Endometrial microvascular endothelial cells (primary cell): ENCODE results near the gene CMTM7. TPM values are rescaled to one million over a fixed set of nuclear protein-coding genes. Genes with fewer than 3 reads are reported as not detected.

ENCODE experiments used
- in situ Hi-C: cut with HindIII; loops from 2 replicates; pipeline ENCODE4 v1.10.0; 2017; ENCODE audit warnings: low sequenced_read_pairs, low pct_unique_long_range_greater_than_20kb; ENCODE audit errors: inconsistent ontology term
- total RNA-seq: library from RNA; depleted of rRNA; stranded (reverse); fragments of >200 nt; gene quantifications from one replicate; pipeline ENCODE4 v1.2.3, GENCODE V29; 2015; ENCODE audit errors: inconsistent ontology term

The CMTM7 gene
- total RNA-seq, 1 donor from 2014 or later = 40.7 TPM

DNA sequence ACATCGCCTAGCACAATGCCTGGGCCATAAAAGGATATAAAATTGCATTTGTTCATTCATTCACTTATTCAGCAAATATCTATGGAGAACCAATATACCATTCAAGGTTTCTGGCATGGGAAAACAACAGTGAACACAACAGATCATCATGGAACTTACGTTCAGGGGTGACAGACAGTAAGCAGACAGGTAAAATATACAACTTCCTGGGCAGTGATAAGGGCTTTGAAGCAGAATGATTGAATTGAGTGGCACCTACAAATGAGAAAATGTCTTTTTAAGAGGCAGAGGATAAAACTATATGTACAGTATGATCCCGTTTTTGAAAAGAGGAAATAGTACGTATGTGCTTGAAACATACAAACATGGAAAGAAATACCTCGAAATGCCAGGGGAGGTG lies 39.2 kb downstream of the CMTM7 start:
- in situ Hi-C loops = loop anchor here (25.0 kb wide), 1 partner anchor 244 kb away; no protein-coding TSS in a partner anchor

DNA sequence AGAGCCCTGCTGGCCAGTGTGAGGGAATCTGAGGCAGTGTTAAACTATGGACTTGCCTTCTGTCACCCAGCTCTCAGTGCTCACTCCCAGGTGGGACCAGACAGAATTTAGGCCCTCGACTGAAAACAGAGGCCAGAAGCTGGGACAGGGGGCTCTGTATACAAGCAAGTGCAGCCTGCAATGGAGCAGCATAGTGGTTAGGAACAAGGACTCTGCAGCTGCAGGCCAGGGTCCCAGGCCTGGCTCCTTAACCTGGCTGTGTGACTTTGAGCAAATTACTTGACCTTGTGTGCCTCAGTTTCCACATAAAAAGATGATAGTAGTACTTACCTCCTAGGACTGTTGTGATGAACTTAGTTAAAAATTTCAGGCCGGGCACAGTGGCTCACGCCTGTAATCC lies 39.8 kb downstream of the CMTM7 start:
- in situ Hi-C loops = loop anchor here (25.0 kb wide), 1 partner anchor 244 kb away; no protein-coding TSS in a partner anchor

DNA sequence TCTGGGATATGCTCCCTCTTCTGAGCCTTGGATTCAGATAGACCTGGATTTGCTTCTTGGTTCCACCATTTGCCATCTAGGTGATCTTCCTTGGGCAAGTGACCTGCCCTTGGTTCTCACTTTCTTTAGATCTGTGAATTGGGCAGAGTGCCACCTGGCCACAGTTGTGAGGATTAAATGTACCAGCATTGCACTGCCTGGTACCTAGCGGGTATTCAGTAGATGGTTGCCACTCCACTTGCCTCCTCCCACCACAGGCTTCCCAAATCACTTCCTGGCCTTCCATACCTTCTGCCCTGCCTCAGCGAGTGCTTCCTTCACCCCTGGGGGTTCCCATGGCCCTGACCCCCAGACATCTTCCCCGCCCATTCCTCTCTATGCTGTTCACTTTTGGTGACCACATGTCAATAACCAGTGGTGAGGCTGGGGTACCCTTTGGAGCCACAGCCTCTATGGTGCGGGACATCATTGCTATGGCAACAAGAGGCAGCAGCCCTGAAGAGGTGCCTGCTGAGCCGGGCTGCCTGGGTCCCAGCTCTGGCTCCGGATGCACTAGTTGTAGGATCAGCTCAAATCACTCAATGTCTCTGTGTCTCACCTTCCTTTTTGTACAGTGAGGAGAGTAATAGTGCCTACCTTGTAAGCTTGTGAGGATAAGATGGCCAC lies 40.5 kb downstream of the CMTM7 start:
- in situ Hi-C loops = loop anchor here (25.0 kb wide), 1 partner anchor 245 kb away; no protein-coding TSS in a partner anchor

DNA sequence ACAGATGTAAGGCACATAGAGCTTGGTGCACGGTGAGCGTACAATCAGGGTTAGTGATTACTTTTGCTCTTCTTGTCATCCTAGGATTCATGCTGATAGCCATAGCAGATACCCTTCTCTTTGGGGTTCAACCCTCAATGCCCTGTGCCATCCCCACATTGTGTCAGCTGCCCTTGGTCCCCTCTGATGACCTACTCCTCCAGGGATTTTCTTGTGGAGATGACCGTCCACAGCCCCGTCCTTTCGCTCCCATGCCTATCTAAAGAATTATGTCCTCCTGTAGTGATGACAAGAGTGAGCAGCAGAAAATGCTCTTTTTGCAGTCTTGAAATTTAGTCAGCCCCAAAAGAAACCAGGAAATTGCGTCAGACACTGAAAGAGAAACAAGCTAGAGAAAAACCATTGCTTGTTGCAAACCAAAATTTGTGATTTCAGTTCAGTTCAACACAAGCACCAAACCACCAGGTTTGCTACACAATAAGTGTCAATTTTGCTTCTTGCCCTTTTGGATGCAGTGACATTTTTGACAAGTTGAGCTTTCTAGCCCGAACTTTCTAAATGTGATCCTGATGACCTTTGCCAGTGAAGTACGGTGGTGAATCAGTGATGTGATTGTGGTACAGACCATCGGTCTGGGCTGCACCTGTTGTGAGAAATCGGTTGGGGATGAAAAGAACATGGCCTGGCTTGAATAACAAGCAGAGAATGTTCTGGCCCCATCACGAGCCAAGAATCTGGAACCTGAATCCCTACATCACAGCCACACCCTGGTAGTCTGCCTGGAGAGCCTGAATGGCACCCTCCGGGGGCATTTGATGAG lies 41.3 kb downstream of the CMTM7 start:
- in situ Hi-C loops = loop anchor here (25.0 kb wide), 1 partner anchor 246 kb away; no protein-coding TSS in a partner anchor

DNA sequence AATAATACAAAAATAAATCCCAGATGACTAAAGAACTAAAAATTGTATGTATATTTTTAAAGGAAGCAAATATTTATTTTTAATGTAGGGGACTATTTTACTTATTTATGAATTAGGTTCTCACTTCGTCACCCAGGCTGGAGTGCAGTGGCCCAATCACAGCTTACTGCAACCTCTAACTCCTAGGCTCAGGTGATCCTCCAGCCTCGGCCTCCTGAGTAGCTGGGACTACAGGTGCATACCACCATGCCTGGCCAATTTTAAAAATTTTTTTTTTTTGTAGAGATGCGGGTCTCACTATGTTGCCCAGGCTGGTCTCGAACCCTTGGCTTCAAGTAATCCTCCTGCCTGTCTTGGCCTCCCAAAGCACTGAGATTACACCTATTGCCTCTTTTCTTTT lies 42.6 kb downstream of the CMTM7 start:
- in situ Hi-C loops = loop anchor here (25.0 kb wide), 1 partner anchor 247 kb away; no protein-coding TSS in a partner anchor

DNA sequence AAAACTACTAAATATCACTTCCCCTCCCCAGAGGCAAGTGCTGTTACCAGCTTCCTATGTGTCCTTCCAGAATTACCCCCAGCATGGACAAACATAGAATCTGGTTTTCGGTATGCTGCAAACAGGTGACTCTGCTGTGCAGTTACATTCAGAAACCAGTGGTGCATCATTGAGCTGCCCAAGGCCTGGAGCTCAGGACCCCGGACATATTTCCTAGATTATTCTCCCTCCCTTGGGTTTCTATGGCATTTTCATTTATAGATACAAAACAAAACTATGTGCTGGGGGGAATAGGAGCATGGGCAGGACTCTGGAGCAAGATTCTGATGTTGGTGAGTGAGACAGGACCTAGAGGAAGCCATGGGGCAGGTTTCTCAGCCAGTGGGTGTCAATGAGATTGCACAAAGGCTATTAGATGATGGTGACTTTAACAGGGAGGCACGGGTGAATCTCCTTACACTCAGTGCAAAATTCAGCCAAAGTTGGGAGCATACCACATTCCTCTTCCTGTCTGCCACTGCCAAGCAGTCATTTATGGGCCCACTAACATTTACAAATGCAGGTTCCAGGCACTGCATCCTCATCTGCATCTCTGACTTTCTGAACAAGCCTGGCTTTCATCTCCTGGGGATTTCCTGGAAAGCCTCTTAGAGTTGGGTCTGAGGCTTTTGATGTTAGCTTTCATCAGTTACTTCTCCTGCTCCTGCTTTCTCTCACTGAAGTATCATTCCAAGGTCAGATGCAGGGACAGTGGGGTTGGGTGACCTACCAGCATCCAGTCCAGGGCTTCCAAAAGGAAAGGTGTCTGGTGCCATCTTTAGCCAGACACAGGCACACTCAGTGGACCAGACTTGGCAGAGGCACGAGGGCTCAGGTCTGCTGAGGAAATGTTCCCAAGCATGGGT lies 44.5 kb downstream of the CMTM7 start:
- in situ Hi-C loops = loop anchor here (25.0 kb wide), 1 partner anchor 249 kb away; no protein-coding TSS in a partner anchor

DNA sequence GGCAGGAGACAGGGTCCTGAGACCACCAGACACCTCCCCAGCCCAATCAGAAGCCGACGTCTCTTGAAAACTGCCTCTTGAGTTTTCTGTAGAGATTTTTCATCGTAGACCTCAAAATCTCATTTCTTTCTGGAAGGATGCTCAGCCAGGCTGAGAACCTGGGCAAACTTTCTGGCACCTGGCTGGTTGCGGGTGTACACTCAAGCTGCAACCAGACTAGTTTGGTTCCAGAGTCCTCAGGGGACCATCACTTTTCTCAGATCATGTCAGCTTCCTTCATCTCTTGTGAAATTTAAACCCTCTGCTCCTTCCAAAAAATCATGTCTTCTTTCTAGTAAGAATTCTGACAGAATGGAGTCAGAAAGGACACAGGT lies 45.1 kb downstream of the CMTM7 start:
- in situ Hi-C loops = loop anchor here (25.0 kb wide), 1 partner anchor 250 kb away; no protein-coding TSS in a partner anchor

DNA sequence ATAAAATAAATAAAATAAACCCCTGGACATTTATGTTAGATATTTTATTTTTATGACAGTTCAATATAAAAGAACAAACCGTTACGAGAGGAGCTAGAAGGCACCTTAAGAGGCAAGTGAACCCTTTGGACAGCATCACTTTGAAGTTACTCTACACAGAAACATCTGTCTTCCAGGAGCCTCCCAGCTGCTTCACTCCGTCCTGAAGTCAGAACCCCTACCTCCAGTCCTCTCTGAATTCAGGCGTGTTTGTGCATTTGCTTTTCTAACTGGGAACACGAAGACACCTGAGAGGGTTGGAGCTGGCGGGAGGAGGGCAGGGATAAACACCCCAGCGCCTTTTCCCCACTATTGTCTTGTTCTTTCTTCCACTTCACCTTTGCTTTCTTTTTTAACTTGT lies 46.2 kb downstream of the CMTM7 start:
- in situ Hi-C loops = loop anchor here (25.0 kb wide), 1 partner anchor 251 kb away; no protein-coding TSS in a partner anchor

DNA sequence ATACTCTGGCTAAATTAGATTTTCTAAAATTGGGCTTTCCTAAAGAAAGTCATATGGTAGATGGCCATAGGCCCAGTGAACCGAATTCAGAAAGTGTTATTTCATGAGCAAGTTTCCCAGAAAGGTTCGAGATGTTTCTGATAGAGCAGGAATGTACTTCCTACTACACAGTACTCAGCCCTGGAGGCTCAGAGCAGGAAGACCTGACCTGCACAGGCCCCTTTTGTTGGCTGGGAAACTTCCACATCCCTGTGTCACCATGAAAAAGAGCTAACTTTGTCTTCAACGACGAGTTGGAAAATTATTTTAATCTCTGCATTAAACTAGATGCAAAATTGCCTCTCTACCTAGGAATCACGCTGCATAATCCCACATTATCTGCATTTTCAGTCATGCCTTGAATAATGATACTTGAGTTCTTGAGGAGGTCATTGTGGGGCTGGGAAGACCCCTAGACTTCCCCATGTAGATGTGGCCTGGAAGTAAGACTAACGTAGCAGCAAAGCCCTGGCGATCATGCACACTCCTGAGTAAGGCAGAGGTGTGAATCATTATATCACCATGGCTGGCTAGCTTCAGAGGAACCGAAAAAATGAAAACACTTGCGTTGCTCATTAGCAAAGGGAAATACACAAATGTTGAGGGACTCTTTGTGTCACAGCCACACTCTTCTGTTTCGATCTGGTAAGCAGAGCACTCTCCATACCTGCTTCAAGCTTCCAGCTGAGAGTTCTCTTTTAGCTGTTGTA lies 47.1 kb downstream of the CMTM7 start:
- in situ Hi-C loops = loop anchor here (25.0 kb wide), 1 partner anchor 251 kb away; no protein-coding TSS in a partner anchor

DNA sequence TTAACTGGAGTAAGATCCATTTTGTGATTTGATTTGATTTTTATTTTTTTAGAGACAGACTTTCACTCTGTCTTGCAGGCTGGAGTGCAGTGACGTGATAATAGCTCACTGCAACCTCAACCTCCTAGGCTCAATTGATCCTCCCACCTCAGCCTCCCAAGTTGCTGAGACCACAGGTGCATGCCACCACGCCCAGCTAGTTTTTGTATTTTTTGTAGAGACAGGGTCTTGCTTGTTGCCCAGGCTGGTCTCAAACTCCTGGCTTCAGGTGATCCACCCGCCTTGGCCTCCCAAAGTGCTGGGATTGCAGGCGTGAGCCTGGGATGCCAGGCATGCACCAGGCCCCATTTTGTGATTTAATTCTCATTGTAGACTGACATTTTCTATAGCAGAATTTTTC lies 47.8 kb downstream of the CMTM7 start:
- in situ Hi-C loops = loop anchor here (25.0 kb wide), 1 partner anchor 252 kb away; no protein-coding TSS in a partner anchor

DNA sequence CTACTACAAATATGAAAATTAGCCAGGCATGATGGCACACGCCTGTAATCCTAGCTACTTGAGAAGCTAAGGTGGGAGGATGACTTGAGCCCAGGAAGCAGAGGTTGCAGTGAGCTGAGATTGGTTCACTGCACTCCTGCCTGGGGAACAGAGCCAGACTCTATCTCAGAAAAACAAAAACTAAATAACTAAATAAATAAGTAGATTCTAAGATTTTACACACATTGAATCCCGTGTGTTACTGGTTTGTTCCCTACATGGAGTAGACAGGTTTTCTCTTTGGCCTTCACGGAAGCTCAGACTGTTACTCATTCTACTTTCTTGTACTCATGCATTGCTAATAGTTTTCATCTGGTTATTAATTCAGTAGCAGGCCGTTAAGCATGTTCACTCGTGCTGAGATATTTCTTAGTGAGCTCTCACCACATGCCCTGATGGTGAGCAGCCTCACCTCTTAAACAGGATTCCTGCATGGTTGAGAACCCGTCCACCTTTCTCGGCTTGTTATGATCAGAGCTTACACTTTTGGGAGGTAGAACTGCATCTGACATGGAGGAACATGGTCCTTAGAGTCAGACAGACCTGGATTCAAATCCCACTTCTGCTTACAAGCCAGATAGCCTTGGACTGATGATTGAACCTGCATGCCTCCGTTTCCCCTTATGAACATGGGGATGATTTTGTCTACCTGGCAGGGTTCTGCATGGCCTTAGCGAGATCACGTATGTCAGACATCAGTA lies 49.1 kb downstream of the CMTM7 start:
- in situ Hi-C loops = loop anchor here (25.0 kb wide), 1 partner anchor 253 kb away; no protein-coding TSS in a partner anchor

DNA sequence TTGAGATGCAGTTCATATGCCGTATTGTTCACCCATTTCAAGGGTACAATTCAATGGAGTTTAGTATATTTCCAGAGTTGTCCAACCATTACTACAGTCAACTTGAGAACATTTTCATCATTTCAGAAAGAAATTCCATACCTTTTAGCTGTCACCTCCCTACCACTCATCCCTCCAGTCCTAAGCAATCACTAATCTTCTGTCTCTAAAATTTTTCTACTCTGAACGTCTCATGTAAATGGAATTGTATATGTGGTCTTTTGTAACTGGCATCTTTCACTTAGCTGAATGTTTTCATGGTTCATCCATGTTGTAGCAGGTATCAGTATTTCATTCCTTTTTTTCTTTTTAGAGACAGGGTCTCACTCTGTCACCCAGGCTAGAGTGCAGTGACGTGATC lies 51.1 kb downstream of the CMTM7 start:
- in situ Hi-C loops = loop anchor here (25.0 kb wide), 1 partner anchor 255 kb away; no protein-coding TSS in a partner anchor

DNA sequence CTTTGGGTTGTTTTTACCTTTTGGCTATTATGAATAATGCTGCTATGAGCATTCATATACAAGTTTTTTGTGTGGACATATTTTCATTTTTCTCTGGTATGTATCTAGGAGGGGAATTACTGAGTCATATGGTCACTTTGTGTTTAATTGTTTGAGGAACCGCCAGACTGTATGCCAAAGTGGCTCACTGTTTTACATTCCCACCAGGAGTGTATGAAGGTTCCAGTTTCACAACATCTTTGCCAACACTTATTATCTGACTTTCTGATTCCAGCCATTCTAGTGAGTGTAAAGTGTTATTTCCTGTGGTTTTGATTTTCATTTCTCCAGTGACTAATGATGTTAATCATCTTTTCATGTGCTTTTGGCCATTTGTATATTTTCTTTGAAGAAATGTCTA lies 51.8 kb downstream of the CMTM7 start:
- in situ Hi-C loops = loop anchor here (25.0 kb wide), 1 partner anchor 256 kb away; no protein-coding TSS in a partner anchor

DNA sequence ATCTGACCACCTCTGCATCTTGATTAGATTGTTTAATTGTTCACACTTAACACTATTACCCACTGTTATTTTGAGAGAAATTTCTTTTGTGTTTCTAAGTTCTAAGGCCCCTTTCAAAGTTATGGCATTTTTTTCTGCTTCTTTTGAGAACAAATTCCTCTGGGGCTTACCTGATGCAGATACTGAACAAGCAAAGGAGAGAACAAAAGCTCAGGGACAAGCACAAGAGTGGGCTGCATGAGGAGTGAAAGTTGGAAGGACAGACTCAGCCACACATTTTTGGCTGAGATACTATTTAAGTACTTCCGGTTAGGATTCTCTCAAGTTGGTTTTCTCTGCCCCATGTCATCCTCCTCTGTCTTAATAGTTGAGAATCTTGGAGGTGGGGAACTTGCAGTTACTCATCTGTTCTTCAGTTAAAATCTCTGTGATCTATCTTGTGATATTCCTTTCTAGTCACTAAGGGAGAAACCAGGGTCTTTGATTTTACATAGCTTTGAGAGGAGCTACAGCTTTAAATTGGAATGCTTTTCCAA lies 56.3 kb downstream of the CMTM7 start:
- in situ Hi-C loops = loop anchor here (25.0 kb wide), 1 partner anchor 261 kb away; no protein-coding TSS in a partner anchor

DNA sequence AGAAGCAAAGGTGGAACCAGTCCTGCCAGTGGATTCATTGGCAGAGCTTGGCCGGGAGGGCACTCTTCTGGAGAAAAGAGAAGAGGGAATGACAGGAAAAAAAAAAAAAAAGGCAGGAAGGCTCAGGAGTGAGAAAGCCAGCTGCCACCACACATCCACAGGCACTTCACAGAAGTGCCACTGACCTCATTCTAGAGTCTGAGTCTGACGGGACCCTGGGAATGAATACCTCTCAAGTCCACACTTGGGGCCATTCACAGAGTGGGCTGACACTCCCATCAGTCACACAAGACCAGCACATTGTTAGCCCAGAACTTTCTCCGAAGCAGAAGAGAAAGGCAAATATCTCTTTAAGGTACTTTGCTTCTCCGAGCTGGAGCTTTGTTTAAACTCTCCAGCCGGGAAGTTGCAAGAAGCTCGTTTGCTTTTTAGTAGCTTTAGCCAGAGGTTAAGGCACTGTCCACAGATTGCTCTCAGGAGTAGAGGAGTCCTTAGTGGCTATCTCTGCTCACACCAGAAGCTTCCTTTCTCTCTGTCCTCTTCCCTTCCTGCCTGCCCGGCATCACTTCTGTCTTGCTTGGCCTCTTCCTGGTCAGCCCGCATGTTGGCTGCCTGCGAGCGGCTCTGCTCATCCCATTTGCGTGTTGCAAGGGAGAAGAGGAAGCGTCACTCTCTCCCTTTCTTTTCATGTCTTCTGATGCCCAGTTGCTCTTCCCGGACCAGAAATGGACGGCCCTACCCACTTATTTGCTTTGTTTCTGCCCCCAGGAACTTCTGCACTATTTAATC lies 57.2 kb downstream of the CMTM7 start:
- in situ Hi-C loops = loop anchor here (25.0 kb wide), 1 partner anchor 262 kb away; no protein-coding TSS in a partner anchor

DNA sequence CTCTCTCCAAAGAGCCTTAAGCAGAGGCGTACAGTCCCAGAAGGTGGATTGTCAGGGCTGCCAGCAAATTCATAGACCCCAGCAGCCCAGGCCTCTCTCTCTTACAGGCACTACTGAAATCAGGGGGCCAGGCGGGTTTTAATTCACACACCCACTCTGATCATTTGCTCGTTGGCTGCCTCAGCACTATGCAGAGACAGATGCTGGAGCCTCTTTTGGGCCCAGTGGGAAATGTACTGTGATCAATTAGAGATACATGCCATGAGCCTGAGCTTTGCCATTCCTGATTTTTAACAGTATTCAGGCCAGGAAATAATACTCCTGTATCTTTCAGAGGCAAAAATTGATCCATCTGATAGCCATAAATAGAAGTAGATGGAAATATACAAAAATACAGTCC lies 58.0 kb downstream of the CMTM7 start:
- in situ Hi-C loops = loop anchor here (25.0 kb wide), 1 partner anchor 262 kb away; no protein-coding TSS in a partner anchor
